Tibial artery (tissue), 4 donors: ENCODE results near the gene ENPP3.

Source experiments
- DNase-seq, 2 donors: peaks; one replicate each; pipeline ENCODE4 v3.0.0-alpha.2; 2019
- H3K27ac ChIP-seq, 2 donors: fragments of 200-600 bp; sonication (generic) in 1 of 2; 1 replicate in 1 of 2; 2 replicates in 1 of 2; pipeline ENCODE4 v1.5.1; 2018 to 2019; ENCODE audit warnings: mild to moderate bottlenecking in 1 of 2
- H3K27me3 ChIP-seq, 2 donors: fragments of 200-600 bp; sonication (generic) in 1 of 2; one replicate each; pipeline versions ENCODE4 v1.5.1 to v1.6.0; 2016 to 2019
- H3K36me3 ChIP-seq, 3 donors: fragments of 200-600 bp; sonication (generic) in 2 of 3; one replicate each; pipeline ENCODE4 v1.5.1; 2016 to 2019; ENCODE audit warnings: mild to moderate bottlenecking in 2 of 3
- H3K4me1 ChIP-seq, 4 donors: fragments of 200-600 bp; sonication (generic) in 2 of 4; 1 replicate in 3 of 4; 2 replicates in 1 of 4; pipeline ENCODE4 v1.5.1; 2016 to 2019
- H3K4me3 ChIP-seq, 2 donors: fragments of 200-600 bp; sonication (generic) in 1 of 2; 1 replicate in 1 of 2; 2 replicates in 1 of 2; pipeline ENCODE4 v1.5.1; 2018 to 2019; ENCODE audit warnings: mild to moderate bottlenecking in 2 of 2
- H3K9me3 ChIP-seq, 3 donors: fragments of 200-600 bp; sonication (generic) in 1 of 3; one replicate each; pipeline ENCODE4 v1.5.1; 2016 to 2019
- CTCF ChIP-seq, 2 experiments: fragments of 200-600 bp in 1 of 2; fragments of 450-650 bp in 1 of 2; IDR thresholded peaks; one replicate each; pipeline ENCODE4 v1.5.1; 2017 to 2019; ENCODE audit warnings: antibody characterized with exemption in 2 of 2, mild to moderate bottlenecking in 1 of 2, moderate library complexity in 1 of 2
- intact Hi-C: fragments of 100-400 bp; cut with DNase I; formaldehyde crosslinking; loops from one replicate; pipeline ENCODE4 v1.15.0; 2023; ENCODE audit warnings: low total_unique reads

The ENPP3 gene

GRCh38 chr6:131627724-131628682 is 9.1 kb upstream of the ENPP3 start, which contains the start of gene MED23:
Gene MED23, minus strand, starts transcription at chr6:131628242. Its CDS starts 193 bp downstream, at chr6:131628049.
- intact Hi-C loops, result no loop called here
- TF ChIP-seq CTCF (IDR thresholded peaks at IDR 0.05), result peak; percentile 82
- peak within 1 kb of the TSS; percentile 76 to 90 for H3K4me3 ChIP-seq

GRCh38 chr6:131628726-131629125 is 8.4 kb upstream of the ENPP3 start:
- Histone ChIP-seq H3K4me3 (peak overlapping the region; percentile 76 to 90), H3K27me3 (no peaks in the 10 kb centered on the region), H3K9me3 (no peaks in the 10 kb centered on the region), H3K27ac (peak overlapping the region; percentile 77 to 80), H3K36me3 (peaks cover 12 to 22% (median 19%) of the 10 kb centered on the region in 3 donors), H3K4me1 (peaks cover 0 to 34% (median 20%) of the 10 kb centered on the region in 4 donors)
- intact Hi-C loops, result no loop called here
- DNase-seq, result no peak
- no peak for TF ChIP-seq CTCF (IDR thresholded peaks at IDR 0.05)

More at GRCh38 chr6:131627724-131628682, 9.1 kb upstream of the ENPP3 start, which contains the start of gene MED23:
- H3K27me3 ChIP-seq, result no peaks in the 10 kb centered on the region
- H3K9me3 ChIP-seq, result no peaks in the 10 kb centered on the region
- peak; percentile 91 to 96 for DNase-seq
- H3K4me1 ChIP-seq, result peaks cover 0 to 34% (median 20%) of the 10 kb centered on the region in 4 donors
- peak within 1 kb of the TSS; percentile 77 to 80 for H3K27ac ChIP-seq
- peaks cover 18 to 29% (median 26%) of the 10 kb centered on the region in 3 donors for H3K36me3 ChIP-seq

GRCh38 chr6:131629651-131630050 is 7.5 kb upstream of the ENPP3 start:
- peaks cover 0 to 34% (median 20%) of the 10 kb centered on the region in 4 donors for H3K4me1 ChIP-seq
- peak in 1 of 2 donors; percentile 68 for DNase-seq
- peaks cover 3 to 13% (median 11%) of the 10 kb centered on the region in 3 donors for H3K36me3 ChIP-seq
- peak overlapping the region in 1 of 2 donors; percentile 10 for H3K4me3 ChIP-seq
- no peaks in the 10 kb centered on the region for H3K27me3 ChIP-seq
- peak overlapping the region; percentile 56 to 80 for H3K27ac ChIP-seq
- TF ChIP-seq CTCF (IDR thresholded peaks at IDR 0.05), result no peak
- H3K9me3 ChIP-seq, result no peaks in the 10 kb centered on the region
- intact Hi-C loops, result no loop called here

- Histone ChIP-seq H3K27me3 (no peaks in the 10 kb centered on the region), H3K4me1 (peaks cover 0 to 30% (median 17%) of the 10 kb centered on the region in 4 donors), H3K36me3 (no peaks in the 10 kb centered on the region), H3K9me3 (no peaks in the 10 kb centered on the region), H3K4me3 (no peak overlapping the region), H3K27ac (no peak overlapping the region)
- no peak for DNase-seq
- no peak for TF ChIP-seq CTCF (IDR thresholded peaks at IDR 0.05)
- intact Hi-C loops, result no loop called here
These were observed 5.3 kb upstream of the ENPP3 start for GRCh38 chr6:131631625-131632289.

- no peak for DNase-seq
- no peaks in the 10 kb centered on the region for H3K27me3 ChIP-seq
- no peaks in the 10 kb centered on the region for H3K36me3 ChIP-seq
- no peak overlapping the region for H3K4me3 ChIP-seq
- H3K27ac ChIP-seq, result no peak overlapping the region
- no peak for TF ChIP-seq CTCF (IDR thresholded peaks at IDR 0.05)
- intact Hi-C loops, result no loop called here
- H3K4me1 ChIP-seq, result peaks cover 0 to 2% (median 0%) of the 10 kb centered on the region in 4 donors
- H3K9me3 ChIP-seq, result no peaks in the 10 kb centered on the region
These were observed 1.4 kb upstream of the ENPP3 start for GRCh38 chr6:131635384-131636340.
